ENCODE results near the gene DNAH12.

GRCh38 chr3:57261119-57261518, 283.0 kb downstream of the DNAH12 start:
- TF ChIP-seq CTCF (IDR thresholded peaks at IDR 0.05; ENCODE audit: low read depth, low read length, poor library complexity, severe bottlenecking) (no peak), EZH2phosphoT487 (IDR thresholded peaks at IDR 0.05; ENCODE audit: borderline replicate concordance, low read length) (no peak)

Data from DOHH2 (cell line).